Adipocyte (in vitro differentiated cells): ENCODE results near the gene DMD.

Source experiments
- DNase-seq: peaks from one replicate; pipeline ENCODE4 v3.0.0-alpha.2; 2015; ENCODE audit warnings: low read depth
- H3K27me3 ChIP-seq: replicated peaks from 2 replicates; pipeline ENCODE4 v1.7.0; 2013; ENCODE audit warnings: mild to moderate bottlenecking, low read length, moderate library complexity; ENCODE audit not compliant: control insufficient read depth, insufficient read depth
- H3K36me3 ChIP-seq: 2 replicates; pipeline ENCODE4 v1.7.0; 2013; ENCODE audit warnings: low read length, mild to moderate bottlenecking, moderate library complexity; ENCODE audit not compliant: control insufficient read depth, insufficient read depth, severe bottlenecking
- H3K4me1 ChIP-seq: 2 replicates; pipeline ENCODE4 v1.7.0; 2013; ENCODE audit warnings: mild to moderate bottlenecking, low read length, moderate library complexity; ENCODE audit not compliant: control insufficient read depth, insufficient read depth
- H3K4me3 ChIP-seq: 2 replicates; pipeline ENCODE4 v1.7.0; 2013; ENCODE audit warnings: mild to moderate bottlenecking, low read length, moderate library complexity
- H3K9ac ChIP-seq: 2 replicates; pipeline ENCODE4 v1.7.0; 2013; ENCODE audit warnings: mild to moderate bottlenecking, low read length, moderate library complexity
- H3K9me3 ChIP-seq: 2 replicates; pipeline ENCODE4 v1.7.0; 2013; ENCODE audit warnings: mild to moderate bottlenecking, low read length, moderate library complexity; ENCODE audit not compliant: control insufficient read depth

Gene DMD

GRCh38 chrX:31178064-31178768 is 2033.1 kb downstream of the DMD start:
- Histone ChIP-seq H3K27me3 (peaks cover 2% of the 10 kb centered on the region), H3K9me3 (no peaks in the 10 kb centered on the region)

GRCh38 chrX:31170792-31171191 is 2040.6 kb downstream of the DMD start:
- H3K36me3 ChIP-seq = peaks cover 6% of the 10 kb centered on the region
- no peak overlapping the region for H3K9ac ChIP-seq
- H3K27me3 ChIP-seq = no peaks in the 10 kb centered on the region
- no peak overlapping the region for H3K4me3 ChIP-seq
- no peak for DNase-seq
- no peaks in the 10 kb centered on the region for H3K4me1 ChIP-seq
- H3K9me3 ChIP-seq = no peaks in the 10 kb centered on the region

More at GRCh38 chrX:31178064-31178768, 2033.1 kb downstream of the DMD start:
- no peak for DNase-seq
- Histone ChIP-seq H3K4me3 (no peak overlapping the region), H3K9ac (no peak overlapping the region), H3K36me3 (no peaks in the 10 kb centered on the region), H3K4me1 (no peaks in the 10 kb centered on the region)

- no peak for DNase-seq
- no peaks in the 10 kb centered on the region for H3K27me3 ChIP-seq
- H3K9ac ChIP-seq = no peak overlapping the region
- no peaks in the 10 kb centered on the region for H3K9me3 ChIP-seq
- H3K4me3 ChIP-seq = no peak overlapping the region
- H3K36me3 ChIP-seq = peaks cover 6% of the 10 kb centered on the region
- no peaks in the 10 kb centered on the region for H3K4me1 ChIP-seq
Observed at GRCh38 chrX:31168551-31168950, 2042.8 kb downstream of the DMD start.

DNA sequence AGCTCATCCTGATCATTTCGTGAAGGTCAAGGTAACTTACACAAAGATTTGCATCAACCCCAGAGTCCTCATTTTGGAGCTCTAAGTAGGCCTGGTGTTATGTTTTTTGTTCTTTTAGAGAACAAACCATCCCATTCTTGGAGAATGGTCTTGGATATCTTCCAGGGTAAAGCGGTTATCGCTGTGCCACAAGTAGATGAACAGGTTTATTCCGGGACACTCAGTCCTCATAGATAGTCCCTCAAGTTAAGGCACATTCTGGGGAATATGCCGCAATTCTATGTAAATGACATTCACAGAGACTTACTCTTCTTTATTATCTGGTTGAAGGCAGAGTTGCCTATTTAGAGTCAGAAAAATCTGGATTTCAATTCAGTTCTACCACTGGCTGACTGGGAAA is 2044.5 kb downstream of the DMD start:
- DNase-seq = no peak
- Histone ChIP-seq H3K9me3 (no peaks in the 10 kb centered on the region), H3K4me1 (no peaks in the 10 kb centered on the region), H3K9ac (no peak overlapping the region), H3K36me3 (peaks cover 6% of the 10 kb centered on the region), H3K4me3 (no peak overlapping the region), H3K27me3 (no peaks in the 10 kb centered on the region)

DNA sequence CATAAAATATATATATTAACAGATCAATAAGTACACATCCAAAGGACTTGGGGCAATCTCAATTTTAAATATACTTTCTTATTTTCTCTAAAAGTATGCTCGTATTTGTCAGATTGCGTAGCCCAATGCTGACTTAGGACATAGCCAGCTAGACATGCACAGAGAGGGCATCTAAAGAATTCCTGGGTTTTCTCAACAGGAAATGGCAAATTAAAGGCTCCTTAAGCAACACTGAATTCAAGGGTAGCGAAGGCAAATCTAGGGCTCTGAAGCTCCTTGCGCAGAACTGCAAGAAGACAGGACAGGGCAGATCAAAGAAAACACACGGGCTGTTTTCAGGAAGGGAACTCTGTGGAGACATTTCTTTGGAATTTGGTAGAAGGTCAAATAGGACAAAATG is 2044.9 kb downstream of the DMD start:
- peak; percentile 20 for DNase-seq
- Histone ChIP-seq H3K4me1 (no peaks in the 10 kb centered on the region), H3K9ac (no peak overlapping the region), H3K36me3 (peaks cover 6% of the 10 kb centered on the region), H3K27me3 (no peaks in the 10 kb centered on the region), H3K4me3 (no peak overlapping the region), H3K9me3 (no peaks in the 10 kb centered on the region)

GRCh38 chrX:31165241-31166035 is 2045.9 kb downstream of the DMD start:
- peak; percentile 28 for DNase-seq
- Histone ChIP-seq H3K27me3 (no peaks in the 10 kb centered on the region), H3K9ac (no peak overlapping the region), H3K4me3 (no peak overlapping the region), H3K4me1 (no peaks in the 10 kb centered on the region), H3K9me3 (no peaks in the 10 kb centered on the region), H3K36me3 (peaks cover 6% of the 10 kb centered on the region)

- H3K9me3 ChIP-seq = no peaks in the 10 kb centered on the region
- H3K4me3 ChIP-seq = no peak overlapping the region
- H3K27me3 ChIP-seq = no peaks in the 10 kb centered on the region
- no peak overlapping the region for H3K9ac ChIP-seq
- no peaks in the 10 kb centered on the region for H3K36me3 ChIP-seq
- no peak for DNase-seq
- H3K4me1 ChIP-seq = no peaks in the 10 kb centered on the region
Observed at GRCh38 chrX:31154946-31155345, 2056.4 kb downstream of the DMD start.

DNA sequence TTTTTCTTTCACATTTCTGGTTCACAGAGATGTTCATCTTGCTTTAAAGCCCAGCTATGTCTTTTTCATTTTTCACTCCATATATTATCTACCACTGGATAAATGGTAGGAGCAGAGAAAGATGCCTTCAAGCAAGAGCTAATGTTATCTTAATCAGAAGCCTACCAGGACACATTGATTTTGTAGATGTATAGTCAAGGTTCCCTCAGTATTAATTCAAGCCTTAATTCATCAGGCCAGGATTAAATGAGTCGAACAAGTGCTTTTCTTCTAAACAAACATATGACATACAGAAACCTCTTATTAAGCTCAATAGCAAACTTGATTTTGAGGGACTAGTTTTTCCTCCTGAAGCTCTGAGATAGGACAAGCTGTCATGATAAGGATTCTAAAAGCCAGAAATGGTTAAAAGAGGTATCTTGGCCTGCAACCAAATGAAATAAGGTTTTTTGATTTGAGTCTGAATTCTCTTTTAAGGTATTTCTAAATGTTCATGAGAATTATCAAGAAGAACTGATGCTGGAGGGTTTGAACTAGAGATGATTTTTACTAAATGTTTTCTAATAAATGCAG is 2057.8 kb downstream of the DMD start:
- Histone ChIP-seq H3K9me3 (no peaks in the 10 kb centered on the region), H3K36me3 (no peaks in the 10 kb centered on the region), H3K4me1 (no peaks in the 10 kb centered on the region), H3K4me3 (no peak overlapping the region), H3K9ac (no peak overlapping the region), H3K27me3 (no peaks in the 10 kb centered on the region)
- no peak for DNase-seq

DNA sequence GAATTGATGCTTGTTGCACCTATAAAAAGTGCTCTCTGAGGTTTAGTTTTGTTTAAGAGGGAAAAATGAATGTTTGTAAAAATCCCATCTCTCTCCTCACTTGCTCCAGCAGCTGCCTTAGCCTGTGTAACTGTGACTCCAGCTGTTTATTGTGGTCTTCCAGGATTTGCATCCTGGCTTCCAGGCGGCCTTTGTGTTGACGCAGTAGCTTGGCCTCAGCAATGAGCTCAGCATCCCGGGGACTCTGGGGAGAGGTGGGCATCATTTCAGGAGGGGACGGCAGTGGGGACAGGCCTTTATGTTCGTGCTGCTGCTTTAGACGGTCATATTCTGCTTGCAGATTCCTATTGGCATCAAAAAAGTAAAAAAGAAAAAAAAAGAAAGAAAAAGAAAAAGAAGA is 2064.2 kb downstream of the DMD start:
- Histone ChIP-seq H3K4me3 (no peak overlapping the region), H3K36me3 (peaks cover 8% of the 10 kb centered on the region), H3K9me3 (no peaks in the 10 kb centered on the region), H3K9ac (no peak overlapping the region), H3K27me3 (no peaks in the 10 kb centered on the region), H3K4me1 (no peaks in the 10 kb centered on the region)
- no peak for DNase-seq

- Histone ChIP-seq H3K36me3 (peaks cover 5% of the 10 kb centered on the region), H3K4me1 (no peaks in the 10 kb centered on the region), H3K9ac (no peak overlapping the region), H3K4me3 (no peak overlapping the region), H3K9me3 (peaks cover 6% of the 10 kb centered on the region), H3K27me3 (no peaks in the 10 kb centered on the region)
- no peak for DNase-seq
Observed at GRCh38 chrX:31139961-31140360, 2071.4 kb downstream of the DMD start.

DNA sequence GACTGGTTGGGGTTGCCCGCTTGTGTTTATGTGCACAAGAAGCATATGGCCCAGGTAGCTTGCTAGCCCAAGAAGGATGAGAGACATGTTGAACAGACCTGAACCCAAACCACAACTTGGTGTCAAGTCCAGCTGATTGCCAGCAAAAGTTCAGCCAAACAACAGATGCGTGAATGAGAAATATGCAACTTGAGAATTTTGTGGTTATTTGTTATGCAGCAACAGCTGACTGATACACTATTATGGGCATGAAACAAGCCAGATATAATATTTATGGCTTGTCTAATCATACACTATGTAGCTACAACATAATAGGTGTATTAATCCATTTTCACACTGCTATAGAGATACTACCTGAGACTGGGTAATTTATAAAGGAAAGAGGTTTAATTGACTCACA is 2073.2 kb downstream of the DMD start:
- Histone ChIP-seq H3K36me3 (peaks cover 11% of the 10 kb centered on the region), H3K9me3 (peaks cover 6% of the 10 kb centered on the region), H3K27me3 (no peaks in the 10 kb centered on the region), H3K4me3 (no peak overlapping the region), H3K9ac (no peak overlapping the region), H3K4me1 (no peaks in the 10 kb centered on the region)
- DNase-seq = no peak
